GM12873 (cell line): ENCODE results near the gene DDN.

Experiments
- TF ChIP-seq, protein P1 (sequence below): IDR thresholded peaks from 2 replicates; pipeline ENCODE4 v1.5.1; 2012; ENCODE audit warnings: low read depth, mild to moderate bottlenecking, moderate library complexity, low read length, control low read depth; ENCODE audit not compliant: insufficient read depth; ENCODE audit errors: missing control alignments

The DDN gene

DNA sequence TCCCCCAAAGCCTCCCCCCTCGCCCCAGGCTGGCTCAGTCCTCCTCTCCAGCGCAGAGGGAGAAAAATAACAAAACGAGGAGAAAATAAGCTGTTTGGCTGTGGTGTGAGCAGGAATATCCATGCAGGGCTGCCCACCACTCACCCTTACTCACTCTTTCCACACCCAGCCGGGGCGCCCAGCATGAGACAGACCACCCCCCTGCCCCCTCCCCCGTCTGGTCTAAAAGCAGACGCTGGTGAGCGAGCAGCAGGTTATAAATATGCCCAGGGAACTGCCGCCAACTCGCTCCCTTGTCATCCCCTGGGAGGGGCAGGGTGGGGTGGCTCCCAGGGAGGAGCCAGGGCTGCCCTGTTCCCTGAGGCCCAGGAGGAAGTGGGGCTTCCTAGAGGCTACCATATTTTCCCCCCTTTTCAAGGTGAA, 13.7 kb downstream of the DDN start:
- TF ChIP-seq, protein P1, sequence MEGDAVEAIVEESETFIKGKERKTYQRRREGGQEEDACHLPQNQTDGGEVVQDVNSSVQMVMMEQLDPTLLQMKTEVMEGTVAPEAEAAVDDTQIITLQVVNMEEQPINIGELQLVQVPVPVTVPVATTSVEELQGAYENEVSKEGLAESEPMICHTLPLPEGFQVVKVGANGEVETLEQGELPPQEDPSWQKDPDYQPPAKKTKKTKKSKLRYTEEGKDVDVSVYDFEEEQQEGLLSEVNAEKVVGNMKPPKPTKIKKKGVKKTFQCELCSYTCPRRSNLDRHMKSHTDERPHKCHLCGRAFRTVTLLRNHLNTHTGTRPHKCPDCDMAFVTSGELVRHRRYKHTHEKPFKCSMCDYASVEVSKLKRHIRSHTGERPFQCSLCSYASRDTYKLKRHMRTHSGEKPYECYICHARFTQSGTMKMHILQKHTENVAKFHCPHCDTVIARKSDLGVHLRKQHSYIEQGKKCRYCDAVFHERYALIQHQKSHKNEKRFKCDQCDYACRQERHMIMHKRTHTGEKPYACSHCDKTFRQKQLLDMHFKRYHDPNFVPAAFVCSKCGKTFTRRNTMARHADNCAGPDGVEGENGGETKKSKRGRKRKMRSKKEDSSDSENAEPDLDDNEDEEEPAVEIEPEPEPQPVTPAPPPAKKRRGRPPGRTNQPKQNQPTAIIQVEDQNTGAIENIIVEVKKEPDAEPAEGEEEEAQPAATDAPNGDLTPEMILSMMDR: no peak

DNA sequence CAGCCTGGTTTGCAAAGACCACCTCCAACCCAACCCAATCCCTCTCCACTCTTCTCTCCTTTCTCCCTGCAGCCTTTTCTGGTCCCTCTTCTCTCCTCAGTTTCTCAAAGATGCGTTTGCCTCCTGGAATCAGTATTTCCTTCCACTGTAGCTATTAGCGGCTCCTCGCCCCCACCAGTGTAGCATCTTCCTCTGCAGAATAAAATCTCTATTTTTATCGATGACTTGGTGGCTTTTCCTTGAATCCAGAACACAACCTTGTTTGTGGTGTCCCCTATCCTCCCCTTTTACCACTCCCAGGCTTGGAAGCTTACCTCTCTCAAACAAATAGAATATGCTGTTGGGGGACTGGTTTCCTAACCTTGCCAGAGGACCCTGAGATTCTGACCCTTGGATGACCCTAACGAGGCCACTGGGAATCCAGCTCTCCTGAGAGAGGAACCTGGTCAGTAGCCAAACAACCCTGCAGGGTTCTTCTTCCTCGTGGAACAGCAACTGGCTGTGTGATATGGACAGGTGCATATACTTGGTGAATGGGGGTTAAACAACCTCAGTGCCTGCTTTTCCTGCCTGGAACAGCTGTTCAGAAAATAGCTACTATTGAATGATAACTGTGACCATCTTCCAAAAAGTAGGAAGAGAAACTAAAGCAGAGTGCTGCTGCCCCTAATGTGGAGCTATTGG, 16.6 kb downstream of the DDN start:
- TF ChIP-seq, protein P1: no peak

DNA sequence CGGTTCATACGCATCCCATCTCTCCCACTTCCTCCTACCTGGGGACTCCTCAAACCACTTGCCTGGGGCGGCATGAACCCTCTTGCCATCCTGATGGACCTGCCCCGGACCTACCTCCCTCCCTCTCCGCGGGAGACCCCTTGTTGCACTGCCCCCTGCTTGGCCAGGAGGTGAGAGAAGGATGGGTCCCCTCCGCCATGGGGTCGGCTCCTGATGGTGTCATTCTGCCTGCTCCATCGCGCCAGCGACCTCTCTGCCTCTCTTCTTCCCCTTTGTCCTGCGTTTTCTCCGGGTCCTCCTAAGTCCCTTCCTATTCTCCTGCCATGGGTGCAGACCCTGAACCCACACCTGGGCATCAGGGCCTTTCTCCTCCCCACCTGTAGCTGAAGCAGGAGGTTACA, 17.4 kb downstream of the DDN start:
- TF ChIP-seq, protein P1: no peak

DNA sequence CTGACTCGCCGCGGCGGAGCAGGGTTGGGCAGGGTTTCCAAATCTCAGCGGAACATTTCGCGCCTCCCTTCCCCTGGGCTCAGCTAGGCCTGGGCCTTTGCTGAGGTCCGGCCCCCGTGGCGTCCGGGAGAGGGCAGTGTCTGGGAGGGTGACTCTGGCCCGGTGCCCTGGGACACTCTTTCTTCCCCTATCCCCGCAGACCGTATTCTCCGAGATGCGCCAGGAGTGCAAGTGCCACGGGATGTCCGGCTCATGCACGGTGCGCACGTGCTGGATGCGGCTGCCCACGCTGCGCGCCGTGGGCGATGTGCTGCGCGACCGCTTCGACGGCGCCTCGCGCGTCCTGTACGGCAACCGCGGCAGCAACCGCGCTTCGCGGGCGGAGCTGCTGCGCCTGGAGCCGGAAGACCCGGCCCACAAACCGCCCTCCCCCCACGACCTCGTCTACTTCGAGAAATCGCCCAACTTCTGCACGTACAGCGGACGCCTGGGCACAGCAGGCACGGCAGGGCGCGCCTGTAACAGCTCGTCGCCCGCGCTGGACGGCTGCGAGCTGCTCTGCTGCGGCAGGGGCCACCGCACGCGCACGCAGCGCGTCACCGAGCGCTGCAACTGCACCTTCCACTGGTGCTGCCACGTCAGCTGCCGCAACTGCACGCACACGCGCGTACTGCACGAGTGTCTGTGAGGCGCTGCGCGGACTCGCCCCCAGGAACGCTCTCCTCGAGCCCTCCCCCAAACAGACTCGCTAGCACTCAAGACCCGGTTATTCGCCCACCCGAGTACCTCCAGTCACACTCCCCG, 18.0 kb downstream of the DDN start:
- TF ChIP-seq, protein P1: no peak

DNA sequence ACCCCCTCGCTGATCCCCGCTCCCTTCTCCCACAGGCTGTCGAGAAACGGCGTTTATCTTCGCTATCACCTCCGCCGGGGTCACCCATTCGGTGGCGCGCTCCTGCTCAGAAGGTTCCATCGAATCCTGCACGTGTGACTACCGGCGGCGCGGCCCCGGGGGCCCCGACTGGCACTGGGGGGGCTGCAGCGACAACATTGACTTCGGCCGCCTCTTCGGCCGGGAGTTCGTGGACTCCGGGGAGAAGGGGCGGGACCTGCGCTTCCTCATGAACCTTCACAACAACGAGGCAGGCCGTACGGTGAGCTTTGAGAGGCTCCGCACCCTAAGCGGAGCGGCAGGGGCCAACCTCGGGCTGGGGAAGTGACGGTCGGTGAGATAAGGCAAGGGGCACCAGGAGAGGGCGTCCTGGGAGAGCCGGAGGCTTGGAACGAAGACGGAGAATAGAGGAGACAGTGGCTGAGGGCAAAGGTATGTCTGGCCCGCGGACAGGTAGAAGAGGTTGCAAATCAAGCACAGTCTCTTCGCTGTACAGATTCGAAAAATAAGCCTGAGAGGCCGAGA, 18.7 kb downstream of the DDN start:
- TF ChIP-seq, protein P1: peak; percentile 29

DNA sequence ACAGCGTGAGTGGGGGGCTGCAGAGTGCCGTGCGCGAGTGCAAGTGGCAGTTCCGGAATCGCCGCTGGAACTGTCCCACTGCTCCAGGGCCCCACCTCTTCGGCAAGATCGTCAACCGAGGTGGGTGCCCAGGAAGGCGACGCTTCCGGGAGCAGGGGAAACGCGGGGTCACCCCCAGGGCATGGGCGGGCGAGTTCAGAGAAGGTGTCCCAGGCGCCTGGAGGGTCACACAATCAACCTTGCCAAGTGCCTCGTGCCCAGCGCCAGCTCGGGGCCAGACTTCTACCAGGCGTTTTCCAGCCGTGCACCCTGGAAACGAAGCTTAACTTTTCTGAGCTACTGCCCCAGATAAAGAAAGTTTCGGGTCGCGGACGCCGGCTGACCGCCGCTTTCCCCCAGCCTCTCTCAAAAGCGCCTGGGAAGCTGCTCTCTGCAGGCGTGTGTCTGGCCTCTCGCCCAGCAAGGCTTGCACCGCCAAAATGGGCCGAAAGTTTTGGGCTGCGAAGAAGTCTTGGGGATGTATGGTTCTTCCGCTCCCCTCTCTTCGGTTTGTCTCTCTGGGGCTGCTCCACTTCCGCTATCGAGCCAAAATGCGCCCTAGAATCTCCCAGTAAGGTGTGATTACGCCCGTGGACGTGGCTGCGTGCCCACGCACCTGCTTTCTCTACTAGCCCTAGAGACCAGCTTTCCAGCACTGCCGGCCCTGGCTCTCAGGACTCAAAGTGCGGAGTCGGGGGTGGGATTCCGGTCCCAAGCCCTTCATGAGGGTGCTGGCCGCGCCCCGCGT, 19.4 kb downstream of the DDN start:
- TF ChIP-seq, protein P1: no peak
